GM21737 (cell line): ENCODE data around the gene INPP4B.
"Not testable (repeated sequence)": the region's sequence is repeated elsewhere in the genome, so short reads cannot be mapped to it uniquely, and the experiment has no call there.

Experiments
- ATAC-seq: cut with Tn5 transposase; IDR thresholded peaks from one replicate; pipeline ENCODE4 v1.9.1; 2021; ENCODE audit warnings: mild to moderate bottlenecking, moderate library complexity; ENCODE audit not compliant: unreplicated experiment

INPP4B gene

DNA sequence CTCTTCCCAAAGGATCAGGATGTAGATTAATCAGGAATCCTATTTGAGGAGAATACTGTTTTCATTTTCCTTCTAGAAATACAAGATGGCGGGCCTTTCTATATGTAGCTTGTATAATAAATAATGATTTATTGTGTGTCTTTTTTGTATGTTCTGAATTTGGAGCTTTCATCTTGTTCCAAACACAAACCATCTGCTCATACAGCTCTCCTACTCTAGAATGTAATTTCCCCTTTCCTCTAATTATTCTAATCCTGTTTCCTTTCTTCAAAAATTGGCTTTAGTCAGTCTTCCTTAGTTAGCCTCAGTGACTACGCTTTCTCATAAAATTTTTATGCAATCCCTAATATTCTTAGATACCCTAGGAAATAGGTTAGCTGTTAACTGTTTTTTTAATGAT is 422.2 kb downstream of the INPP4B start:
- ATAC-seq: no peak

- no peak for ATAC-seq
Observed at GRCh38 chr4:142420311-142421095, 425.6 kb downstream of the INPP4B start.

DNA sequence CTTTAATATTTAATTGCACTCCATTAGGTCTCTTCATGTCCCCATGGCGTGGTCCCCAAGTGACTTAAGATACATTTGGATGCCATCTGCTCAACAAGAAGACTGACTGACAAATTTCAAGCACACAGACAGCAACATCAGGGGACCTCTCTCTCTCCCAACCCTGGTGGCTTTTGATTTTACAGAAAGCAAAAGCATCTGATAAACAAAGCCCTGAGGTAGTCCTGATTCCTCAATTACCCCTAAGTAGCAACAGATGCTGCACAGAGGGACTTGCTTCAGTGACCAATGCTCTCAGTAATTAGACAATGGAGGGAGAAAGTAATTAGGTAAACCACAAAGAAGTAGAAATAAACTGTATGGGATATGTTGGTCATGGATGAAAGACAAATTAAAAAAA is 426.4 kb downstream of the INPP4B start:
- ATAC-seq: no peak

DNA sequence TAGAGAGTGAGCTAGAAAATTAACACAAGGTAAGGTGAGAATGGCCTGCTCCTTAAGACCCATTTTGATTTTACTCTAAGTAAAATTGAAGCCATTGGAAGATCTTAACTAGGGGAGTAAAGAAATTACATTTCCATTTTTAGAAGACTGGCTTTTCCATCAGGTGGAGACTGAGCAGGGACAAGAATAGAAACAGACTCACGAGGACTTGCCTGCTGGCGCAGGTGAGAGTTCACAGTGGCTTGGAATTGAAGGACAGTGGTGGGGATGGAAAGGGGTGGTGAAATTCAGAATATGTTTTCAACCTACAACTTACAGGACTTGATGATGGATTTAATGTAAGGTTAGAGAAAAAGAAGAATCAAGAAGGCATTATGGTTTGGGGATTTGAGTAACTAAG is 427.4 kb downstream of the INPP4B start:
- no peak for ATAC-seq

- ATAC-seq: no peak
Observed at GRCh38 chr4:142416711-142417275, 429.3 kb downstream of the INPP4B start.

- ATAC-seq: no peak
Observed at GRCh38 chr4:142416121-142416520, 430.0 kb downstream of the INPP4B start.

GRCh38 chr4:142414366-142414990 is 431.6 kb downstream of the INPP4B start:
- ATAC-seq: no peak

DNA sequence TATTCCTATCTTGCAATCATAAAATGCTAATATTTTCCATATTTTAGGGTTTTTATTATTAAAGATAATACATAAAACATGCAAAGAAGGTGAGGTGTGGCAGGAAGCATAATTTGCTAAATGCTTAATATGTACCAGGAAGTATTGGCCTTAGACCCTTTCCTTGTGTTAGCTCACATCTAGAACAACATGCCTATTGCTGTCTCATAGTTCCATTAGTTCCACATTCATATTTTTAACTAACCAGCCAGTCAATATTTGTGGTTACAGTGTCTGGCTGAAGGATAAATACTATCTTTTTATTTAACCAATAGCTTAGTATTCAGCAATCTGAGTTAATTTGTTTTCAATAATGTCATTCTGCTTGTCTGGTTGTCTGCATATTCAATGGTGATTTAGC is 432.6 kb downstream of the INPP4B start:
- ATAC-seq: no peak

DNA sequence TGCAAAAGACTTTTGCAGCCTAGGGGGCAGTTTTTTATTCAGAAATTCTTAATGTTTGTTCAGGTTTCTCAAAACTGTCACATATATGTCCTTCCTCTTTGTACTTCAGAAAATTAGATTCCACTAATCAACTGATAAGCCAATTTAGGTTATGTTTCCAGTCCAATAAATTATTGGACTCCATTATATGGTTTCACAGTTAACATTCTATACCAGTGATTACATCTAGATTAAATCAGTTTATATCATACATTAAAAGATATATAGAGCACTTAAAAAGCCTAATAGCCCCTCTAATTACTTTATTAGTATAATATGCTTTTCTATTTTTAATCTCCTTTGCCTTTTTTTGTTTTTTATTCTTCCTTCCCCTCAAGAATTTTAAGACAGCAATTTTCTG is 434.1 kb downstream of the INPP4B start:
- no peak for ATAC-seq

- ATAC-seq: no peak
Observed at GRCh38 chr4:142408003-142408441, 438.1 kb downstream of the INPP4B start.

DNA sequence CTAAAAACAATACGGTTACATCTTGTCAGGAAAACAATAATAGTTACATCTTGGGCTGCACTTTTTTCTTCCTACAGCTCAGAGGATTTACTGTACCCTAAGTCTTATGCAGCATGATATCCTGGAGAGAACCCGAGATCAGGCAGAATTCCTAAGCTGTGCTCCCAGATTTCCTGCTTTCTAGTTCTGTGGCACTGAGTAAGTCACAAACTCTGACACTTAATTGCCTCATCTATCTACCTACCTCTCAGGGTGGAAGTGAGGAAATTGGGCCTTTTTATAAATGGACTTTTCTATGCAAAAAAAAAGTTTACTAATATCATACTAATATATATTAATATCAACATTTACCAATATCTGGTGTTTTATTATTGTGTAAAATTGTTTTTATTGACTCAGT is 438.5 kb downstream of the INPP4B start:
- no peak for ATAC-seq

DNA sequence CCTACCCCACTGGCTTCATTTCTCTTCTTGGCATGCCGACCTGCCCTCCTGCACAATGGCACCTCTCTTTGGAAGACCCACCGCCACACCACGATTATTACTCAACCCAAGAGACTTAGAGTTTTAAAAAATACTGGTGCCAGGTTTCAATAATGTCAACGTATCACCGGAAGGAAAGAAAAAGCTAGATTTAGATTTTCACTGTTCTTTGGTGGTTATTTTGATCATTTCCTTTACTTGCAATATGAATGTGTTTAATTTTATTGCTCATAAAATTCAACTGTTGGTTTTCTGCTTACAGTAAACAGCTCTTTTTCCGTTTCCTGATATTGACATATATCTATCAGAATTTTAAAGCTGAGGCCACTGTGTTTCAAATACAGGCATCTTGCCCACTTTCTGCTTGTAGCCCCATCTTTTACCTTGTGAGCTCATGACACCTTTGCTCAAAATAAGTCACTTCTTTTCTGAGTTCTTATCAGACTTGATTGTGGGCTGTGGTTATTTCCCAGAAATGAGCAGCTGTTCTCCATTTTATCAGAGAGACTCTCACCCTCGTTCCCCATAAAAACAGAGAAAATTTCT is 439.1 kb downstream of the INPP4B start:
- ATAC-seq: no peak

DNA sequence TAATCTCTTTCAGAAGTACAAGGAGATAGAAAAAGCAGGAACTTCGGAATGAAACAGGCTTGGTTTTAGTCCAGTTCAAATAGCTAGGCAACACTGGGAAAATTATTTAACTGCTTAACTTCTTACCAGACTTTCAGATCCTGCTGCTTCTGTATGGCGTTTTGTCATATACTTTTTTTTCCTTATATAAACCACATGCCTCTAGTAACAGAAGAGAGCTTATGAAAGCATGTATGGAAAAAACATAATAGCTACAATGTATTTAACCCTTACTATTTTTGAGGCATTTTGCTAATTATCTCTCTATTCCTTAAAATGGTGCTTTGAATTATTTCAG is 439.6 kb downstream of the INPP4B start:
- ATAC-seq: no peak

- ATAC-seq: peak; percentile 21
Observed at GRCh38 chr4:142405695-142406498, 440.2 kb downstream of the INPP4B start.

- ATAC-seq: peak; percentile 58
Observed at GRCh38 chr4:142405021-142405694, 440.9 kb downstream of the INPP4B start.

- ATAC-seq: no peak
Observed at GRCh38 chr4:142404191-142404611, 441.9 kb downstream of the INPP4B start.

DNA sequence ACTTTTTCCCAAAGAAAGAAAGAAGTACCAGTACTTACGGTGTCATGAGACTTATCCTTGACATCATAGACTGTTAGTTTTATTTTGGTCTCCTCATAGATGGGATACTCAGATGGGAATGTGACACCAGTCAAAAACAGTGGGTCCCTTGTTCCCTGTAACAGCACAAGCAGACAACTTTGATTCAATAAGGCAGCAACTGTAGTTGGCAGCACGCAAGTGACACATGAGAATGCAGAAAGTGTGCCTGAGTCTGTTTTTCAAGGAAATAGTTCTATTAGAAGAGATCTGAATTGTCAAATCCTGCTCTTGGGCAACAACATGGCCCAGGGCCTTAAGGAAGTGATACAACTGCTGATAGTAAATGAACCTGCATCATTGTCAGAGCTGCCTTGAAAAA is 443.2 kb downstream of the INPP4B start:
- ATAC-seq: no peak

GRCh38 chr4:142402156-142402555 is 443.9 kb downstream of the INPP4B start:
- ATAC-seq: no peak

- not testable (repeated sequence) for ATAC-seq
Observed at GRCh38 chr4:142397364-142397991, 448.6 kb downstream of the INPP4B start.

- ATAC-seq: no peak
Observed at GRCh38 chr4:142396279-142396678, 449.8 kb downstream of the INPP4B start.
